ENCODE data around the gene OSBPL10.

The OSBPL10 gene

GRCh38 chr3:31738412-31738811, 242.7 kb downstream of the OSBPL10 start:
- TF ChIP-seq ZNF274 (IDR thresholded peaks at IDR 0.05; ENCODE audit: low read depth, low read length) = no peak
- H3K4me3 ChIP-seq (ENCODE audit: low read length) = no peak overlapping the region

GRCh38 chr3:31735667-31736066, 245.4 kb downstream of the OSBPL10 start:
- no peak for TF ChIP-seq ZNF274 (IDR thresholded peaks at IDR 0.05; ENCODE audit: low read depth, low read length)
- H3K4me3 ChIP-seq (ENCODE audit: low read length) = no peak overlapping the region

- no peak for TF ChIP-seq ZNF274 (IDR thresholded peaks at IDR 0.05; ENCODE audit: low read depth, low read length)
- no peak overlapping the region for H3K4me3 ChIP-seq (ENCODE audit: low read length)
Measured at GRCh38 chr3:31733234-31733667, 247.8 kb downstream of the OSBPL10 start.

GRCh38 chr3:31732548-31732947, 248.5 kb downstream of the OSBPL10 start:
- no peak for TF ChIP-seq ZNF274 (IDR thresholded peaks at IDR 0.05; ENCODE audit: low read depth, low read length)
- H3K4me3 ChIP-seq (ENCODE audit: low read length) = no peak overlapping the region

GRCh38 chr3:31729573-31729972, 251.5 kb downstream of the OSBPL10 start:
- no peak overlapping the region for H3K4me3 ChIP-seq (ENCODE audit: low read length)
- TF ChIP-seq ZNF274 (IDR thresholded peaks at IDR 0.05; ENCODE audit: low read depth, low read length) = no peak

- TF ChIP-seq ZNF274 (IDR thresholded peaks at IDR 0.05; ENCODE audit: low read depth, low read length) = no peak
- no peak overlapping the region for H3K4me3 ChIP-seq (ENCODE audit: low read length)
Measured at GRCh38 chr3:31729082-31729481, 252.0 kb downstream of the OSBPL10 start.

GRCh38 chr3:31728403-31728802, 252.7 kb downstream of the OSBPL10 start:
- no peak for TF ChIP-seq ZNF274 (IDR thresholded peaks at IDR 0.05; ENCODE audit: low read depth, low read length)
- H3K4me3 ChIP-seq (ENCODE audit: low read length) = no peak overlapping the region

GRCh38 chr3:31725976-31726375, 255.1 kb downstream of the OSBPL10 start:
- no peak for TF ChIP-seq ZNF274 (IDR thresholded peaks at IDR 0.05; ENCODE audit: low read depth, low read length)
- no peak overlapping the region for H3K4me3 ChIP-seq (ENCODE audit: low read length)

- TF ChIP-seq ZNF274 (IDR thresholded peaks at IDR 0.05; ENCODE audit: low read depth, low read length) = no peak
- H3K4me3 ChIP-seq (ENCODE audit: low read length) = no peak overlapping the region
Measured at GRCh38 chr3:31725568-31725967, 255.5 kb downstream of the OSBPL10 start.

- TF ChIP-seq ZNF274 (IDR thresholded peaks at IDR 0.05; ENCODE audit: low read depth, low read length) = no peak
Measured at GRCh38 chr3:31724651-31725050, 256.4 kb downstream of the OSBPL10 start.

GRCh38 chr3:31724116-31724515, 256.9 kb downstream of the OSBPL10 start:
- no peak overlapping the region for H3K4me3 ChIP-seq (ENCODE audit: low read length)

More at GRCh38 chr3:31724651-31725050, 256.4 kb downstream of the OSBPL10 start:
- no peak overlapping the region for H3K4me3 ChIP-seq (ENCODE audit: low read length)

GRCh38 chr3:31723701-31724100, 257.4 kb downstream of the OSBPL10 start:
- TF ChIP-seq ZNF274 (IDR thresholded peaks at IDR 0.05; ENCODE audit: low read depth, low read length) = no peak
- H3K4me3 ChIP-seq (ENCODE audit: low read length) = no peak overlapping the region

More at GRCh38 chr3:31724116-31724515, 256.9 kb downstream of the OSBPL10 start:
- TF ChIP-seq ZNF274 (IDR thresholded peaks at IDR 0.05; ENCODE audit: low read depth, low read length) = no peak

- no peak for TF ChIP-seq ZNF274 (IDR thresholded peaks at IDR 0.05; ENCODE audit: low read depth, low read length)
- H3K4me3 ChIP-seq (ENCODE audit: low read length) = no peak overlapping the region
Measured at GRCh38 chr3:31721676-31722075, 259.4 kb downstream of the OSBPL10 start.

GRCh38 chr3:31714495-31715280, 266.4 kb downstream of the OSBPL10 start:
- TF ChIP-seq ZNF274 (IDR thresholded peaks at IDR 0.05; ENCODE audit: low read depth, low read length) = no peak
- no peak overlapping the region for H3K4me3 ChIP-seq (ENCODE audit: low read length)

- H3K4me3 ChIP-seq (ENCODE audit: low read length) = no peak overlapping the region
- TF ChIP-seq ZNF274 (IDR thresholded peaks at IDR 0.05; ENCODE audit: low read depth, low read length) = no peak
Measured at GRCh38 chr3:31713816-31714215, 267.2 kb downstream of the OSBPL10 start.
